ENCODE data around the gene TTC24. TPM values are rescaled to one million over a fixed set of nuclear protein-coding genes. Genes with fewer than 3 reads are reported as not detected.

TTC24 gene
- total RNA-seq, 1 donor, result not detected

GRCh38 chr1:156612666-156613065, 33.1 kb downstream of the TTC24 start:
- no peak for TF ChIP-seq CTCF (IDR thresholded peaks at IDR 0.05; ENCODE audit: insufficient read depth, low read length)
- no peak overlapping the region for H3K4me3 ChIP-seq (ENCODE audit: low read depth, low read length)
- no peak for DNase-seq (ENCODE audit: low read depth)

DNA sequence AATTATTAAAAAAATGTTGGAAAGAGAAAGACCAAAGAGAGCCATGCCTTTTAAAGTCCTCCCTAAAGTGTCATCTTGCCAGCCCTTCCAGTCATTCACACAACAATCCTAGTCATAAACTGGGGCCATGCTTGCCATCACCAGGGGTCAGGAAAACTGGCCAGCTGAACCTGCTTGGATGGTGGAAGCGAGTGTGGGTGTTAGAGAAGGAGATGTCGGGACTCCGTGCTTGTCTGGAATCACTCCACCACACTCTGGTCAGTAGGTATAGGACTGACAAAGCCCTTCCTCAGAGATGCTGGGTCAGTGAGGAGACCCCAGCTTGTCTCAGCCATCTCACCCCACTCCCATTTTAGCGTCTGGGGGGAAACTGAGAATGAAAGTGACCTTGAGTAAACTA, 36.4 kb downstream of the TTC24 start:
- TF ChIP-seq CTCF (IDR thresholded peaks at IDR 0.05; ENCODE audit: insufficient read depth, low read length), result no peak
- no peak for DNase-seq (ENCODE audit: low read depth)
- H3K4me3 ChIP-seq (ENCODE audit: low read depth, low read length), result no peak overlapping the region

DNA sequence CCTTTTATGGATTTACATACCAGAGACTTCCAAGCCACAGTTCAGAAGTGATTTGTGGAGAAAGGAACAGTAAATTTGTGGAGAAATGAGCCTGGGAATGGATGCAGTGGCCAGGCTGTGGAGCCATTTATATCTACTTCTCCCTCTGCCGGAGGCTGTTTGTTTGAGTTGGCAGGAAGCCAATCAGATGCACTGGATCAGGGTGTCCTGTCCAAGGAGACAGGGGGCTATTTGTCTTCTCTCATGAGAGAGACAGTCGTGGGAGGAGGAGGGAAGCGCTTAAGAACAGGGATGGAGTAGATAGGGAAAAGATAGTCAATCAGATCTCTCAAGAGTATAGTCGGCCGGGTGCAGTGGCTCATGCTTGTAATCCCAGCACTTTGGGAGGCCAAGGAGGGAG, 36.9 kb downstream of the TTC24 start:
- DNase-seq (ENCODE audit: low read depth), result peak; percentile 44
- peak; percentile 13 for TF ChIP-seq CTCF (IDR thresholded peaks at IDR 0.05; ENCODE audit: insufficient read depth, low read length)
- no peak overlapping the region for H3K4me3 ChIP-seq (ENCODE audit: low read depth, low read length)

DNA sequence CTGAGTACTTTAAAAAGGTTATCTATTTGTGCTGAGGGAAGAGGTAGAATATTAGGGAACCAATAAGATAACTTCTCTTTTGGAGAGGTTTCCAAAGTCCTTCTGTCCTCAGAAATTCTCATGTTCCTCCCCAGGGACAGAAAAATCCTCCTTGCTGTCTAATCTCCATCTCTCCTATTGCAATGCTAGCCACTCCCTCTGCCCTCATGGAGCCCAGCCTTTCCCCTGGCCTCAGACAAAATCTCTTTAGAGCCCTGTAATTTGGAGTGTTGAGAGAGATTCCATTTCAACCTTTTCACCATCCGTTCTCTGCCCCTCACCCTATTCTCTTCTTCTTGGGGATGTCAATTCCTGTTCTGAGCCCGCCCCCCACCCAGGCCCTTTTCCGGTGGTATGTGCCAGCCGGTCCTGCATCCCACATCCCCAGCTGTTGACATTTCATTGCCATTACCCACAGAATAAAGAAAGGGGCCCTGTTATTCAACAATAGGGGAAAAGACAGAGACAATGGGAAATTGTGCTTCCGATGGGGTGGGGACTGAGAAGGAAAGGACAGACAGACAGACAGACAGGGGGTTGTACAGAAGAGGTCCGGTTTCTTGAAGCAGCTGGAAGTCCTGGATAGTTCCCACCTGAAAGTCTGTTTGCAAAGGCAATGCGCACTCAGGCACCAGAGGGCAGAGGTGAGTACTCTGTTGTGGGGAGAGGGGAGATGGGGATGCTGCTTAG, 39.5 kb downstream of the TTC24 start, which contains the start of gene HAPLN2:
TSS of gene HAPLN2 (plus strand) at position 563 of the 729 bp plus-strand sequence. CDS start 4,076 bp downstream, outside the sequence.
- TF ChIP-seq CTCF (IDR thresholded peaks at IDR 0.05; ENCODE audit: insufficient read depth, low read length), result peak; percentile 43
- no peak for DNase-seq (ENCODE audit: low read depth)
- no peak within 1 kb of the TSS for H3K4me3 ChIP-seq (ENCODE audit: low read depth, low read length)

DNA sequence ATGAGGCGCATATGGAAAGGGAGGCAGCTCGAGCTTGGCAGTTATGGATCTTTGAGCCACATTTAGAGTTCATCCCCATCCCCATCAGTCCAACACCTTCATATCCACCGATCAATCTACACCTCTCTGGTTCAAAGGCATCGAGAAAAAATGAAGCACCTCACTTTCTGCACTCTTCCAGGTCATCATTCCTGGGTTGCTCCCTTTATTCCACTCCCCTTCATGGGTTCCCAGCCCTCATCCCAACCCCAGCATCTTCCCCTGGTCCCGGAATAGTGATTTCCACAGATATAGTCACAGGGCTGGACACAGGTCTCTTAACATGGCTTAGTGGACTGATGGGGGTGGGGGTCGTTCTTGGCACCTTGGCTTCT, 40.0 kb downstream of the TTC24 start:
- no peak for DNase-seq (ENCODE audit: low read depth)
- TF ChIP-seq CTCF (IDR thresholded peaks at IDR 0.05; ENCODE audit: insufficient read depth, low read length), result no peak
- H3K4me3 ChIP-seq (ENCODE audit: low read depth, low read length), result no peak overlapping the region

- H3K4me3 ChIP-seq (ENCODE audit: low read depth, low read length), result no peak overlapping the region
- no peak for DNase-seq (ENCODE audit: low read depth)
- TF ChIP-seq CTCF (IDR thresholded peaks at IDR 0.05; ENCODE audit: insufficient read depth, low read length), result no peak
Measured at GRCh38 chr1:156622581-156623297, 43.2 kb downstream of the TTC24 start.

Data from fibroblast of the aortic adventitia (primary cell).